Measurements from ENCODE around the gene ESPN.
A peak's percentile ranks its signal among the peaks of the same experiment; 100 is the strongest.

Gene ESPN

GRCh38 chr1:6468729-6469461, 44.3 kb downstream of the ESPN start:
- no peak overlapping the region for H3K4me3 ChIP-seq (ENCODE audit: control insufficient read depth, low read depth, low read length)
- no peak for TF ChIP-seq CTCF (IDR thresholded peaks at IDR 0.05; ENCODE audit: control insufficient read depth, insufficient read depth, low read depth, low read length, missing control alignments)
- no peak for DNase-seq (ENCODE audit: low read depth)

GRCh38 chr1:6470132-6471085, 45.8 kb downstream of the ESPN start:
- H3K4me3 ChIP-seq (ENCODE audit: control insufficient read depth, low read depth, low read length), result no peak overlapping the region
- no peak for TF ChIP-seq CTCF (IDR thresholded peaks at IDR 0.05; ENCODE audit: control insufficient read depth, insufficient read depth, low read depth, low read length, missing control alignments)
- no peak for DNase-seq (ENCODE audit: low read depth)

- H3K4me3 ChIP-seq (ENCODE audit: control insufficient read depth, low read depth, low read length), result no peak overlapping the region
- no peak for TF ChIP-seq CTCF (IDR thresholded peaks at IDR 0.05; ENCODE audit: control insufficient read depth, insufficient read depth, low read depth, low read length, missing control alignments)
- DNase-seq (ENCODE audit: low read depth), result no peak
Measured at GRCh38 chr1:6471086-6471969, 46.8 kb downstream of the ESPN start.

GRCh38 chr1:6471970-6472368, 47.4 kb downstream of the ESPN start:
- no peak for TF ChIP-seq CTCF (IDR thresholded peaks at IDR 0.05; ENCODE audit: control insufficient read depth, insufficient read depth, low read depth, low read length, missing control alignments)
- DNase-seq (ENCODE audit: low read depth), result no peak
- no peak overlapping the region for H3K4me3 ChIP-seq (ENCODE audit: control insufficient read depth, low read depth, low read length)

- no peak overlapping the region for H3K4me3 ChIP-seq (ENCODE audit: control insufficient read depth, low read depth, low read length)
- peak; percentile 18 for TF ChIP-seq CTCF (IDR thresholded peaks at IDR 0.05; ENCODE audit: control insufficient read depth, insufficient read depth, low read depth, low read length, missing control alignments)
- no peak for DNase-seq (ENCODE audit: low read depth)
Measured at GRCh38 chr1:6472391-6472790, 47.8 kb downstream of the ESPN start.

GRCh38 chr1:6473156-6473555, 48.6 kb downstream of the ESPN start:
- no peak for TF ChIP-seq CTCF (IDR thresholded peaks at IDR 0.05; ENCODE audit: control insufficient read depth, insufficient read depth, low read depth, low read length, missing control alignments)
- no peak overlapping the region for H3K4me3 ChIP-seq (ENCODE audit: control insufficient read depth, low read depth, low read length)
- DNase-seq (ENCODE audit: low read depth), result no peak
